NT2/D1 (cell line): ENCODE results near the gene OSBPL2.

Experiments
- DNase-seq: peaks from one replicate; pipeline ENCODE4 v3.0.0-alpha.2; 2011; ENCODE audit warnings: low read depth, low spot score
- H3K27me3 ChIP-seq: 2 replicates; pipeline ENCODE4 v1.6.0; 2011; ENCODE audit warnings: mild to moderate bottlenecking; ENCODE audit not compliant: insufficient read length, insufficient read depth
- H3K36me3 ChIP-seq: 2 replicates; pipeline ENCODE4 v1.6.1; 2011; ENCODE audit warnings: mild to moderate bottlenecking, low read length, mixed read lengths; ENCODE audit not compliant: insufficient read depth, insufficient read length
- H3K4me1 ChIP-seq: 2 replicates; pipeline ENCODE4 v1.5.1; 2011; ENCODE audit not compliant: insufficient read depth, insufficient read length
- H3K4me3 ChIP-seq: 2 replicates; pipeline ENCODE4 v1.5.1; 2011; ENCODE audit warnings: low read depth; ENCODE audit not compliant: insufficient read length
- H3K9ac ChIP-seq: 2 replicates; pipeline ENCODE4 v1.6.0; 2011; ENCODE audit warnings: low read depth; ENCODE audit not compliant: insufficient read length
- H3K9me3 ChIP-seq: 2 replicates; pipeline ENCODE4 v1.5.1; 2011; ENCODE audit warnings: mild to moderate bottlenecking, low read length; ENCODE audit not compliant: insufficient read depth
- SUZ12 ChIP-seq: IDR thresholded peaks from 2 replicates; pipeline ENCODE4 v1.6.1; 2011; ENCODE audit not compliant: insufficient read length, insufficient read depth; ENCODE audit errors: extremely low read depth
- YY1 ChIP-seq: IDR thresholded peaks from 2 replicates; pipeline ENCODE4 v1.6.1; 2011; ENCODE audit not compliant: insufficient read length, insufficient read depth
- ZNF274 ChIP-seq: IDR thresholded peaks from 2 replicates; pipeline ENCODE4 v1.6.1; 2011; ENCODE audit warnings: mild to moderate bottlenecking, low read depth, low read length

OSBPL2 gene

DNA sequence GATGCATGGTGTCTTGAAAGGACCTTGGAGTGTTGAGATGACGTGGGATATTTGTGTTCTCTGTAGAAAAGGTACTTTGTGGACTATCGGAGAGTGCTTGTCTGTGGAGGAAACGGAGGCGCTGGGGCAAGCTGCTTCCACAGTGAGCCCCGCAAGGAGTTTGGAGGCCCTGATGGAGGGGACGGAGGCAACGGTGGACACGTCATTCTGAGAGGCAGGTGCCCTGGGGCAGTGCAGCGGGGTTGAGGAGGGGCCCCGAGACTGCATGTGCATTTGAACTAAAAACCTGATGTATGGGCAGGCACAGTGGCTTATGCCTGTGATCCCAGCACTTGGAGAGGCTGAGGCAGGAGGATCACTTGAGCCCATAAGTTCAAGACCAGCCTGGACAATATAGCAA, 42.6 kb upstream of the OSBPL2 start:
- no peak overlapping the region for H3K9ac ChIP-seq

DNA sequence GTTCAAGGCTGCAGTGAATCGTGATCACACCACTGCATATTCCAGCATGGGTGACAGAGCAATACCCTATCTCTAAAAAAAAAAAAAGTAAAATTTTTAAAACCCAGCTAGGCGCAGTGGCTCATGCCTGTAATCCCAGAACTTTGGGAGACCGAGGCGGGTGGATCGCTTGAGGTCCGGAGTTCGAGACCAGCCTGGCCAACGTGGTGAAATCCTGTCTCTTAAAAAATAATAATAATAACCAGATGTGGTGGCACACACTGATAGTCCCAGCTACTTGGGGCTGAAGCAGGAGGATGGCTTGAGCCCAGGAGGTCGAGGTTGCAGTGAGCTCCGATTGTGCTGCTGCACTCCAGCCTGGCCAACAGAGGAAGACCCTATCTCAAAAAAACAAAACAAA, 42.0 kb upstream of the OSBPL2 start:
- Histone ChIP-seq H3K9ac (no peak overlapping the region), H3K4me1 (no peaks in the 10 kb centered on the region), H3K9me3 (no peaks in the 10 kb centered on the region), H3K4me3 (no peak overlapping the region), H3K27me3 (no peaks in the 10 kb centered on the region), H3K36me3 (peaks cover 69% of the 10 kb centered on the region)
- no peak for DNase-seq
- TF ChIP-seq ZNF274, result no peak
- no peak for TF ChIP-seq SUZ12
- no peak for TF ChIP-seq YY1

More for the DNA sequence above, 42.6 kb upstream of the OSBPL2 start:
- peaks cover 69% of the 10 kb centered on the region for H3K36me3 ChIP-seq
- no peak for DNase-seq
- H3K9me3 ChIP-seq, result no peaks in the 10 kb centered on the region
- TF ChIP-seq SUZ12 (no peak), YY1 (no peak), ZNF274 (no peak)
- H3K4me1 ChIP-seq, result no peaks in the 10 kb centered on the region
- no peaks in the 10 kb centered on the region for H3K27me3 ChIP-seq
- H3K4me3 ChIP-seq, result no peak overlapping the region

DNA sequence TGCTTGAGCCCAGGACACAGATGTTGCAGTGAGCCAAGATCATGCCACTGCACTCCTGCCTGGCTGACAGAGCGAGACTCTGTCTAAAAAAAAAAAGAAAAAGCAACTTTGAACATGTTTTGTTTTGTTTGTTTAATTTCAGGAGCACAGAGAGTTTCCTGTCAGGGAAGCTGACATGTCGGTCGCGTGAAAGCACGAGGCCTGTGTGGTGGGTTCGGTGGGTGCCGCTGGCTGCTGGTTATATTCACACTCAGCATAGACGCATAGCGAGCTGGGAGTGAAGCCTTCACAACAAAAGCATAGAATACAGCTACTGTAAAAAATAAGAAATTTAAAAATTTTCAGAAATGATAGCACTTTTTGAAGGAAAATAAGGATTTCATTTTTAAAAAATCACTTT, 41.0 kb upstream of the OSBPL2 start:
- Histone ChIP-seq H3K36me3 (peaks cover 72% of the 10 kb centered on the region), H3K4me1 (peaks cover 3% of the 10 kb centered on the region), H3K9ac (no peak overlapping the region), H3K27me3 (no peaks in the 10 kb centered on the region), H3K4me3 (no peak overlapping the region), H3K9me3 (no peaks in the 10 kb centered on the region)
- no peak for DNase-seq
- TF ChIP-seq YY1, result no peak
- no peak for TF ChIP-seq ZNF274
- no peak for TF ChIP-seq SUZ12

DNA sequence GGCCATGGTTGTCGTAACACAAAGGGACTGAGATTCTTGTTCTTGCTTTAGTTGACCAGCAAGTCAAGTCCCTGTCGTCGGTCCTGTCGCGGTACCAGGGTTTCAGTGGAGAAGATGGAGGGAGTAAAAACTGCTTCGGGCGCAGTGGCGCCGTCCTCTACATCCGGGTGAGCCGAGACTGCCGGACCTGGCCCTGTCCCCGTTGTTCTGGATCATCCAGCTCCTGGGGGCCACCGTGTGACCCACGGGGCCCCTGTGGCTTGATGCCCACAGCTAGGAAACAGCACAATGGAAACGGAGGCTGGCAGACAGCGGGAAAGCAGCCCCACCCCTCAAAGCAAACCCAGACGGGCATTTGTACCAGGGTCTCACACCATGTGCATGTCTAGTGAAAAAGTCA, 40.5 kb upstream of the OSBPL2 start:
- TF ChIP-seq YY1 (no peak), SUZ12 (no peak), ZNF274 (no peak)
- Histone ChIP-seq H3K4me1 (peaks cover 3% of the 10 kb centered on the region), H3K27me3 (no peaks in the 10 kb centered on the region), H3K4me3 (no peak overlapping the region), H3K9me3 (no peaks in the 10 kb centered on the region), H3K9ac (no peak overlapping the region), H3K36me3 (peaks cover 72% of the 10 kb centered on the region)
- no peak for DNase-seq

DNA sequence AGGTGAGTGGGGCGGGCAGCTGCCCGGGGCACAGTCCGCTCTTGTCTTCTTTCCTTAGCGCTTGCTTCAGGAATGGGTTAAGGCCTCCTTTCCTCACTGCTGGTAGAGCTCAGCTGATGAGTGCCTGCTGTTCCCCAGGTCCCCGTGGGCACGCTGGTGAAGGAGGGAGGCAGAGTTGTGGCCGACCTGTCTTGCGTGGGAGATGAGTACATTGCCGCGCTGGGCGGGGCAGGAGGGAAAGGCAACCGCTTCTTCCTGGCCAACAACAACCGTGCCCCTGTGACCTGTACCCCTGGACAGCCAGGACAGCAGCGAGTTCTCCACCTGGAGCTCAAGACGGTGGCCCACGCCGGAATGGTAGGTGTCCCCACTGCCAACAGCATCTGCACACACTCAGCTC, 39.8 kb upstream of the OSBPL2 start:
- Histone ChIP-seq H3K9ac (no peak overlapping the region), H3K9me3 (no peaks in the 10 kb centered on the region), H3K4me3 (no peak overlapping the region), H3K27me3 (no peaks in the 10 kb centered on the region), H3K36me3 (peaks cover 72% of the 10 kb centered on the region), H3K4me1 (peaks cover 3% of the 10 kb centered on the region)
- no peak for TF ChIP-seq YY1
- TF ChIP-seq SUZ12, result no peak
- no peak for TF ChIP-seq ZNF274
- DNase-seq, result no peak

DNA sequence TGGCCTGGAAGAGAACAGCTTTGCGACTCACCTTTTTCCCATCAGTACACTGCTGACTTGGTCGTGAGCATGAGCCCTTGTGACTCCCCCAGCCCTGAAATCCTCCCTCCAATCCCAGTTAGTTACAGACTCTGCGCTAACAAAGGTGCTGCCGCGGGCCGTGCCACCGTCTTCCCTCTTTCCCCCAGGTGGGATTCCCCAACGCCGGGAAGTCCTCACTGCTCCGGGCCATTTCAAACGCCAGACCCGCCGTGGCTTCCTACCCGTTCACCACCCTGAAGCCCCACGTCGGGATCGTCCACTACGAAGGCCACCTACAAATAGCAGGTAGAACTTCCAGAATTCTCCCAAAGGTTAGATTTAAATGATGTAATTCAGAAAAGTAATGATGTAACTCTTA, 39.4 kb upstream of the OSBPL2 start:
- Histone ChIP-seq H3K9me3 (no peaks in the 10 kb centered on the region), H3K4me3 (no peak overlapping the region), H3K9ac (no peak overlapping the region), H3K4me1 (peaks cover 3% of the 10 kb centered on the region), H3K36me3 (peaks cover 73% of the 10 kb centered on the region), H3K27me3 (no peaks in the 10 kb centered on the region)
- DNase-seq, result no peak
- TF ChIP-seq SUZ12 (no peak), YY1 (no peak), ZNF274 (no peak)

DNA sequence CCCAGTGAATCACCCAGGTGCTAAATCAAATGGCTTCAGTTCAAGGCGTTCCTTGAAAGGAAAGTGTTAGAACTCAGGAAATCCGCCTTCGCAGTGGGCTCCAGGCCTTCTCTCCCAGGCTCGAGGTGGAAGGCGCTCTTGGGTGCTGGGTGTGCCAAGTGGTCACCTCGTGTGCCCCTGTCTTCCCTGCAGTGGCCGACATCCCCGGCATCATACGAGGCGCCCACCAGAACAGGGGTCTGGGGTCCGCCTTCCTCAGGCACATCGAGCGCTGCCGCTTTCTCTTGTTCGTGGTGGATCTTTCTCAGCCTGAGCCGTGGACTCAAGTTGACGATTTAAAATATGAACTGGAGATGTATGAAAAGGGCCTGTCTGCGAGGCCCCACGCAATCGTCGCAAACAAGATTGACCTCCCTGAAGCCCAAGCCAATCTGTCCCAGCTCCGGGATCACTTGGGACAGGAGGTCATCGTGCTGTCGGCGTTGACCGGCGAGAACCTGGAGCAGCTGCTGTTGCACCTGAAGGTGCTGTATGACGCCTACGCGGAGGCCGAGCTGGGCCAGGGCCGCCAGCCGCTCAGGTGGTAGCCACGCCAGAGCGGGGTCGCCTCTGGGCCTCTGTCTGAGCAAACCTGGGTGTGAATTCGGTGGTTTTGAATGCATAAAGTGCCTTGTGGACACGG, 37.7 kb upstream of the OSBPL2 start:
- no peaks in the 10 kb centered on the region for H3K27me3 ChIP-seq
- TF ChIP-seq YY1 (no peak), ZNF274 (no peak), SUZ12 (no peak)
- H3K9ac ChIP-seq, result no peak overlapping the region
- H3K36me3 ChIP-seq, result peaks cover 71% of the 10 kb centered on the region
- no peak overlapping the region for H3K4me3 ChIP-seq
- no peaks in the 10 kb centered on the region for H3K9me3 ChIP-seq
- peaks cover 3% of the 10 kb centered on the region for H3K4me1 ChIP-seq
- no peak for DNase-seq
